GM10248 (cell line): ENCODE data around the gene CPLX1.
A peak's percentile ranks its signal among the peaks of the same experiment; 100 is the strongest.

Experiments used
- CTCF ChIA-PET: fragments of 300-600 bp; sonication (Branson Sonifier 250); formaldehyde crosslinking; extraction: SDS; loops from one replicate; lab custom pipeline; 2021; ENCODE audit warnings: antibody characterized with exemption; lab: Yijun Ruan, JAX
- POLR2A ChIA-PET: fragments of 350-650 bp; sonication (Branson Sonifier 250); formaldehyde crosslinking; extraction: SDS; loops from one replicate; lab custom pipeline; 2020; ENCODE audit warnings: antibody characterized with exemption; lab: Yijun Ruan, JAX
- DNase-seq: peaks from one replicate; pipeline ENCODE4 v3.0.0; 2012; ENCODE audit errors: extremely low spot score
- CTCF ChIP-seq: IDR thresholded peaks from 2 replicates; pipeline ENCODE4 v1.5.1; 2012; ENCODE audit warnings: mild to moderate bottlenecking, low read depth; ENCODE audit errors: extremely low read depth, missing control alignments, control extremely low read depth

Gene CPLX1

GRCh38 chr4:748461-748860, 77.5 kb downstream of the CPLX1 start:
- CTCF ChIA-PET, result no interaction called here
- POLR2A ChIA-PET, result interaction anchor here (0.7 kb wide), 1 partner anchor 254 kb away, joined by 3 read pairs; no protein-coding TSS in a partner anchor
- no peak for TF ChIP-seq CTCF
- DNase-seq, result no peak

- no peak for TF ChIP-seq CTCF
- CTCF ChIA-PET, result no interaction called here
- no peak for DNase-seq
- POLR2A ChIA-PET, result interaction anchor here (0.7 kb wide), 1 partner anchor 255 kb away, joined by 3 read pairs; no protein-coding TSS in a partner anchor
Measured at GRCh38 chr4:747546-748170, 78.3 kb downstream of the CPLX1 start.

- no peak for DNase-seq
- ChIA-PET CTCF (no interaction called here), POLR2A (no interaction called here)
- no peak for TF ChIP-seq CTCF
Measured at GRCh38 chr4:744212-744841, 81.6 kb downstream of the CPLX1 start.

GRCh38 chr4:743463-744211, 82.3 kb downstream of the CPLX1 start:
- ChIA-PET POLR2A (no interaction called here), CTCF (interaction anchor here (0.7 to 4.3 kb wide), 17 partner anchors 10 to 619 kb away, joined by 3 to 65 read pairs (median 4); partner anchors contain the start of genes IDUA and ZNF718)
- no peak for DNase-seq
- TF ChIP-seq CTCF, result no peak

GRCh38 chr4:742742-743311, 83.1 kb downstream of the CPLX1 start:
- peak; percentile 90 for DNase-seq
- peak; percentile 92 for TF ChIP-seq CTCF
- CTCF ChIA-PET, result interaction anchor here (0.7 to 4.3 kb wide), 36 partner anchors 10 to 618 kb away, joined by 3 to 65 read pairs (median 4); partner anchors contain the start of genes GAK, IDUA, TMEM175 and ZNF718
- POLR2A ChIA-PET, result no interaction called here

GRCh38 chr4:742096-742741, 83.7 kb downstream of the CPLX1 start:
- ChIA-PET POLR2A (no interaction called here), CTCF (interaction anchor here (0.7 to 4.3 kb wide), 35 partner anchors 9 to 618 kb away, joined by 3 to 65 read pairs (median 4); partner anchors contain the start of genes GAK, IDUA, TMEM175 and ZNF718)
- DNase-seq, result no peak
- TF ChIP-seq CTCF, result no peak
